Fibroblast of lung (primary cell): Measurements from ENCODE around the gene SDF2L1.

Experiments
- CTCF ChIP-seq, 2 donors: IDR thresholded peaks in 1 of 2; conservative IDR thresholded peaks in 1 of 2; 1 replicate in 1 of 2; 2 replicates in 1 of 2; pipeline ENCODE4 v1.5.1; 2011 to 2012; ENCODE audit warnings: low read length in 2 of 2, control low read depth in 1 of 2, inconsistent platforms in 1 of 2, low read depth in 1 of 2, mild to moderate bottlenecking in 1 of 2
- EZH2 ChIP-seq: IDR thresholded peaks from 2 replicates; pipeline ENCODE4 v1.5.1; 2012; ENCODE audit warnings: low read length, control low read depth, mild to moderate bottlenecking; ENCODE audit errors: missing control alignments

GRCh38 chr22:21684492-21685163, 42.5 kb downstream of the SDF2L1 start:
- TF ChIP-seq CTCF (conservative IDR thresholded peaks at IDR 0.05 in 1 of 2, IDR thresholded peaks at IDR 0.05 in 1 of 2; ENCODE audit: low read depth in 1 of 2, low read length in 2 of 2): no peak
- TF ChIP-seq EZH2: no peak
